A549 treated with CpdA at 1 μM for 4 hours (cell line): ENCODE measurements around the gene CHRFAM7A. TPM values are rescaled to one million over a fixed set of nuclear protein-coding genes. Genes with fewer than 3 reads are reported as not detected.

ENCODE experiments used
- total RNA-seq: library from RNA; stranded (reverse); fragments of 200-300 nt; extraction: Qiagen RNA extraction; gene quantifications from 5 replicates; pipeline ENCODE4 v1.2.3, GENCODE V29; 2022; ENCODE audit warnings: low read depth

The CHRFAM7A gene
- 3.8 to 7.0 TPM (median 5.1 TPM) in 5 replicates for total RNA-seq

GRCh38 chr15:30392766-30393663 lies at the start of gene CHRFAM7A:
Gene CHRFAM7A (minus strand): TSS chr15:30393540. CDS start chr15:30383351, 10,189 bp downstream.

DNA sequence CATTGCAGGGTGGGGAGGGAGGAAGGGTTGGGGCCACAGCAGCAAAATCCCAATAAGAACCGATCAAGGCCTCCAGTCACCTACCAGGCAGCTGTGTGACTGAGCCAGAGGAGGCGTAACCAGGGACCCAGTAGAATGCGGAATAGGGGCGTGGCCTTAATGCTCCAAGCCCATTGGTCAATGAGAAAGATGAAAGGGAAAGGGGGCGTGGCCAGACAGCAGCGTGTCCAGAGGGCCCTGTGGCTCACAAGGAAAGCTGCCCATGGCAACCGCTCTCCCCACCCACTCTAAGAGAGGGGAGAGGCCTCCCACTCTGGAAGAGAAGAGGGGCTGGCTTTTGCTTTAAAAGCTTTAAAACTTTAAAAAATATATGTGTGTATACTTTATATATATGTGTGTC lies 20.8 kb upstream of the CHRFAM7A start, which contains the start of gene GOLGA8R:
TSS of gene GOLGA8R (minus strand) at position 101 of the 400 bp plus-strand sequence. CDS start at position 3, 98 bp downstream.

Other genes with a start within 250 kb of the CHRFAM7A start
- gene GOLGA8R, start 20.7 kb upstream of the CHRFAM7A start, total RNA-seq: 0.11 to 0.28 TPM (median 0.22 TPM) in 5 replicates
- 0.10 to 0.38 TPM in 2 of 5 replicates, not detected in the others for gene GOLGA8Q, start 158.5 kb upstream of the CHRFAM7A start, total RNA-seq
- 1.3 to 3.9 TPM (median 2.5 TPM) in 5 replicates for gene GOLGA8H, start 210.5 kb upstream of the CHRFAM7A start, total RNA-seq